ENCODE data around the gene FLRT2. TPM values are rescaled to one million over a fixed set of nuclear protein-coding genes. Genes with fewer than 3 reads are reported as not detected.

The FLRT2 gene
- total and polyA plus RNA-seq, 10 of the 15 experiments (the other 5 are each of a cell fraction or from before 2014, with no cell fraction given), result 0.03 to 0.13 TPM; not detected in 8

- TF ChIP-seq IRF4 (IDR thresholded peaks at IDR 0.05; ENCODE audit: low read depth, low read length) (no peak), KAT2A (conservative IDR thresholded peaks at IDR 0.05; ENCODE audit: control insufficient read depth, low read depth, low read length) (no peak), NFYA (IDR thresholded peaks at IDR 0.05; ENCODE audit: borderline replicate concordance, low read depth, low read length) (no peak), E2F4 (IDR thresholded peaks at IDR 0.05; ENCODE audit: low read depth, low read length) (no peak), CHD1 (IDR thresholded peaks at IDR 0.05; ENCODE audit: low read depth, low read length) (no peak)
- RAD21 ChIA-PET (ENCODE audit: unreplicated experiment), result no interaction called here
- H3K79me2 ChIP-seq (ENCODE audit: control insufficient read depth, insufficient read depth, low read length), result no peaks in the 10 kb centered on the region
- no peak for DNase-seq (ENCODE audit: low read depth, low spot score)
- 3% methylated on average over 3 of the region's 3 CpGs for WGBS (ENCODE audit: insufficient coverage, insufficient replicate concordance, low lambda C conversion rate, missing lambda C conversion rate)
- H3K4me1 ChIP-seq (ENCODE audit: control insufficient read depth, insufficient read depth, low read length), result no peaks in the 10 kb centered on the region
- SMC1A ChIA-PET (ENCODE audit: uncharacterized antibody, unreplicated experiment), result no interaction called here
- H2AFZ ChIP-seq (ENCODE audit: control insufficient read depth, low read depth, low read length), result no peak overlapping the region
- no peak overlapping the region for H3K4me2 ChIP-seq (ENCODE audit: control insufficient read depth, insufficient read depth)
- in situ Hi-C loops (cut with MboI), result no loop called here
- H3K36me3 ChIP-seq (ENCODE audit: control insufficient read depth in 2 of 2, insufficient read depth in 2 of 2, low read length in 1 of 2), result no peaks in the 10 kb centered on the region
- POLR2A ChIA-PET, result no interaction called here
- no peak overlapping the region for H3K4me3 ChIP-seq
- no peak for FAIRE-seq
- H3K27ac ChIP-seq (ENCODE audit: control insufficient read depth, insufficient read depth), result no peak overlapping the region
- CTCF ChIA-PET, result interaction anchor here (1.7 kb wide), 1 partner anchor 9 kb away, joined by 3 read pairs; no protein-coding TSS in a partner anchor
- no peak overlapping the region for H3K9ac ChIP-seq (ENCODE audit: control insufficient read depth, insufficient read depth, low read length)
- H3K27me3 ChIP-seq (replicated peaks in 1 of 2; ENCODE audit: control insufficient read depth in 2 of 2, insufficient read depth in 2 of 2, low read length in 1 of 2), result no peaks in the 10 kb centered on the region
- H3K9me3 ChIP-seq (replicated peaks; ENCODE audit: control insufficient read depth, insufficient read depth, low read length), result no peaks in the 10 kb centered on the region
- no peak for ATAC-seq
- H4K20me1 ChIP-seq (ENCODE audit: control insufficient read depth, insufficient read depth), result no peaks in the 10 kb centered on the region
- intact Hi-C loops (cut with micrococcal nuclease; ENCODE audit: unreplicated experiment), result no loop called here
- BruUV-seq (replicated peaks), result no TSS peak
Measured at GRCh38 chr14:85576218-85576617, 46.3 kb downstream of the FLRT2 start.

GRCh38 chr14:85576848-85577542 is 47.1 kb downstream of the FLRT2 start:
- Histone ChIP-seq H2AFZ (ENCODE audit: control insufficient read depth, low read depth, low read length) (no peak overlapping the region), H3K27me3 (replicated peaks in 1 of 2; ENCODE audit: control insufficient read depth in 2 of 2, insufficient read depth in 2 of 2, low read length in 1 of 2) (no peaks in the 10 kb centered on the region), H3K36me3 (ENCODE audit: control insufficient read depth in 2 of 2, insufficient read depth in 2 of 2, low read length in 1 of 2) (no peaks in the 10 kb centered on the region), H3K9me3 (replicated peaks; ENCODE audit: control insufficient read depth, insufficient read depth, low read length) (no peaks in the 10 kb centered on the region), H3K27ac (ENCODE audit: control insufficient read depth, insufficient read depth) (no peak overlapping the region), H3K4me1 (ENCODE audit: control insufficient read depth, insufficient read depth, low read length) (no peaks in the 10 kb centered on the region), H3K4me3 (no peak overlapping the region), H3K9ac (ENCODE audit: control insufficient read depth, insufficient read depth, low read length) (no peak overlapping the region), H3K79me2 (ENCODE audit: control insufficient read depth, insufficient read depth, low read length) (no peaks in the 10 kb centered on the region), H4K20me1 (ENCODE audit: control insufficient read depth, insufficient read depth) (no peaks in the 10 kb centered on the region), H3K4me2 (ENCODE audit: control insufficient read depth, insufficient read depth) (no peak overlapping the region)
- POLR2A ChIA-PET, result no interaction called here
- DNase-seq (ENCODE audit: low read depth, low spot score) (no peak), FAIRE-seq (no peak), ATAC-seq (no peak)
- TF ChIP-seq RELA (IDR thresholded peaks at IDR 0.05; ENCODE audit: borderline replicate concordance, partially characterized antibody), result no peak
- no peak for TF ChIP-seq ZZZ3 (IDR thresholded peaks at IDR 0.05; ENCODE audit: control insufficient read depth, insufficient read length, low read depth)
- no peak for TF ChIP-seq CBX5 (IDR thresholded peaks at IDR 0.05; ENCODE audit: low read depth)
- SMC1A ChIA-PET (ENCODE audit: uncharacterized antibody, unreplicated experiment), result no interaction called here
- intact Hi-C loops (cut with micrococcal nuclease; ENCODE audit: unreplicated experiment), result no loop called here
- in situ Hi-C loops (cut with MboI), result no loop called here
- WGBS (ENCODE audit: insufficient coverage, insufficient replicate concordance, low lambda C conversion rate, missing lambda C conversion rate), result 69% methylated on average over 5 of the region's 5 CpGs
- no TSS peak for BruUV-seq (replicated peaks)
- CTCF ChIA-PET, result interaction anchor here (1.7 kb wide), 1 partner anchor 10 kb away, joined by 3 read pairs; no protein-coding TSS in a partner anchor
- RAD21 ChIA-PET (ENCODE audit: unreplicated experiment), result no interaction called here

Measured in GM12878 (cell line).